K562 (cell line): ENCODE results near the gene CCDC85B. TPM values are rescaled to one million over a fixed set of nuclear protein-coding genes. Genes with fewer than 3 reads are reported as not detected.

Experiments
- HNRNPUL1 ChIP-seq: fragments of 200-400 bp; formaldehyde crosslinking; IDR thresholded peaks from 2 replicates; pipeline ENCODE4 v1.6.1; 2017; ENCODE audit warnings: low read length
- NR2C2 ChIP-seq, 2 experiments: fragments of 200-800 bp in 1 of 2; sonication (Bioruptor generic) in 1 of 2; sonication (generic) in 1 of 2; formaldehyde crosslinking in 1 of 2; IDR thresholded peaks; 2 replicates each; pipeline versions ENCODE4 v1.6.1 to v1.8.0; 2016 to 2022; ENCODE audit warnings: mild to moderate bottlenecking in 1 of 2, missing compliant biosample characterization in 1 of 2, missing genetic modification characterization in 1 of 2, missing genetic modification reagents in 1 of 2
- POLR2G ChIP-seq: fragments of 200-400 bp; formaldehyde crosslinking; IDR thresholded peaks from 2 replicates; pipeline ENCODE4 v1.6.1; 2017; ENCODE audit warnings: low read depth, mild to moderate bottlenecking, antibody characterized with exemption, low read length, moderate library complexity
- ZEB2 ChIP-seq: fragments of 450-650 bp; IDR thresholded peaks from 2 replicates; pipeline ENCODE4 v1.6.1; 2016
- ZNF212 ChIP-seq: fragments of 450-650 bp; formaldehyde crosslinking; IDR thresholded peaks from 2 replicates; pipeline ENCODE4 v1.4.0; 2020; ENCODE audit warnings: mild to moderate bottlenecking
- polyA plus RNA-seq, 8 experiments: library from polyadenylated mRNA; depleted of rRNA in 4 of 8; stranded (reverse) in 5 of 8; unstranded in 3 of 8; fragments of >200 nt; fragmentation: Nextera tagmentation in 2 of 8; fragmentation: Illumina TruSeq in 1 of 8; extraction: Ambion mirVana in 2 of 8; extraction: Trizol in 1 of 8; gene quantifications; 2 replicates each; pipeline versions ENCODE4 v1.2.1 to v1.2.3, GENCODE V29; 2011 to 2014; ENCODE audit warnings: inconsistent platforms in 1 of 8, missing spikeins in 1 of 8
- total RNA-seq, 7 experiments: library from RNA; depleted of rRNA in 6 of 7; stranded (reverse); fragments of >200 nt in 6 of 7; fragmentation: Illumina TruSeq in 2 of 7; extraction: Trizol in 2 of 7; gene quantifications; 2 replicates each; pipeline versions ENCODE4 v1.2.1 to v1.2.3, GENCODE V29; 2011 to 2021; ENCODE audit warnings: low replicate concordance in 1 of 7
- TF ChIP-seq, protein P1 (sequence below): fragments of 450-650 bp; formaldehyde crosslinking; IDR thresholded peaks from 2 replicates; pipeline ENCODE4 v1.4.0; 2022; ENCODE audit warnings: missing genetic modification characterization
- TF ChIP-seq, protein P2 (sequence below): fragments of 450-650 bp; IDR thresholded peaks from 2 replicates; pipeline ENCODE4 v1.6.1; 2016; ENCODE audit warnings: mild to moderate bottlenecking, moderate library complexity

CCDC85B gene
- total and polyA plus RNA-seq, 9 of the 15 experiments (the other 6 are each of a cell fraction or from before 2014, with no cell fraction given): 0.14 to 138 (median 6.2) TPM

- TF ChIP-seq, protein P1, sequence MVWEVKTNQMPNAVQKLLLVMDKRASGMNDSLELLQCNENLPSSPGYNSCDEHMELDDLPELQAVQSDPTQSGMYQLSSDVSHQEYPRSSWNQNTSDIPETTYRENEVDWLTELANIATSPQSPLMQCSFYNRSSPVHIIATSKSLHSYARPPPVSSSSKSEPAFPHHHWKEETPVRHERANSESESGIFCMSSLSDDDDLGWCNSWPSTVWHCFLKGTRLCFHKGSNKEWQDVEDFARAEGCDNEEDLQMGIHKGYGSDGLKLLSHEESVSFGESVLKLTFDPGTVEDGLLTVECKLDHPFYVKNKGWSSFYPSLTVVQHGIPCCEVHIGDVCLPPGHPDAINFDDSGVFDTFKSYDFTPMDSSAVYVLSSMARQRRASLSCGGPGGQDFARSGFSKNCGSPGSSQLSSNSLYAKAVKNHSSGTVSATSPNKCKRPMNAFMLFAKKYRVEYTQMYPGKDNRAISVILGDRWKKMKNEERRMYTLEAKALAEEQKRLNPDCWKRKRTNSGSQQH: no peak
- no peak for TF ChIP-seq POLR2G
- TF ChIP-seq ZEB2: no peak
- TF ChIP-seq, protein P2, sequence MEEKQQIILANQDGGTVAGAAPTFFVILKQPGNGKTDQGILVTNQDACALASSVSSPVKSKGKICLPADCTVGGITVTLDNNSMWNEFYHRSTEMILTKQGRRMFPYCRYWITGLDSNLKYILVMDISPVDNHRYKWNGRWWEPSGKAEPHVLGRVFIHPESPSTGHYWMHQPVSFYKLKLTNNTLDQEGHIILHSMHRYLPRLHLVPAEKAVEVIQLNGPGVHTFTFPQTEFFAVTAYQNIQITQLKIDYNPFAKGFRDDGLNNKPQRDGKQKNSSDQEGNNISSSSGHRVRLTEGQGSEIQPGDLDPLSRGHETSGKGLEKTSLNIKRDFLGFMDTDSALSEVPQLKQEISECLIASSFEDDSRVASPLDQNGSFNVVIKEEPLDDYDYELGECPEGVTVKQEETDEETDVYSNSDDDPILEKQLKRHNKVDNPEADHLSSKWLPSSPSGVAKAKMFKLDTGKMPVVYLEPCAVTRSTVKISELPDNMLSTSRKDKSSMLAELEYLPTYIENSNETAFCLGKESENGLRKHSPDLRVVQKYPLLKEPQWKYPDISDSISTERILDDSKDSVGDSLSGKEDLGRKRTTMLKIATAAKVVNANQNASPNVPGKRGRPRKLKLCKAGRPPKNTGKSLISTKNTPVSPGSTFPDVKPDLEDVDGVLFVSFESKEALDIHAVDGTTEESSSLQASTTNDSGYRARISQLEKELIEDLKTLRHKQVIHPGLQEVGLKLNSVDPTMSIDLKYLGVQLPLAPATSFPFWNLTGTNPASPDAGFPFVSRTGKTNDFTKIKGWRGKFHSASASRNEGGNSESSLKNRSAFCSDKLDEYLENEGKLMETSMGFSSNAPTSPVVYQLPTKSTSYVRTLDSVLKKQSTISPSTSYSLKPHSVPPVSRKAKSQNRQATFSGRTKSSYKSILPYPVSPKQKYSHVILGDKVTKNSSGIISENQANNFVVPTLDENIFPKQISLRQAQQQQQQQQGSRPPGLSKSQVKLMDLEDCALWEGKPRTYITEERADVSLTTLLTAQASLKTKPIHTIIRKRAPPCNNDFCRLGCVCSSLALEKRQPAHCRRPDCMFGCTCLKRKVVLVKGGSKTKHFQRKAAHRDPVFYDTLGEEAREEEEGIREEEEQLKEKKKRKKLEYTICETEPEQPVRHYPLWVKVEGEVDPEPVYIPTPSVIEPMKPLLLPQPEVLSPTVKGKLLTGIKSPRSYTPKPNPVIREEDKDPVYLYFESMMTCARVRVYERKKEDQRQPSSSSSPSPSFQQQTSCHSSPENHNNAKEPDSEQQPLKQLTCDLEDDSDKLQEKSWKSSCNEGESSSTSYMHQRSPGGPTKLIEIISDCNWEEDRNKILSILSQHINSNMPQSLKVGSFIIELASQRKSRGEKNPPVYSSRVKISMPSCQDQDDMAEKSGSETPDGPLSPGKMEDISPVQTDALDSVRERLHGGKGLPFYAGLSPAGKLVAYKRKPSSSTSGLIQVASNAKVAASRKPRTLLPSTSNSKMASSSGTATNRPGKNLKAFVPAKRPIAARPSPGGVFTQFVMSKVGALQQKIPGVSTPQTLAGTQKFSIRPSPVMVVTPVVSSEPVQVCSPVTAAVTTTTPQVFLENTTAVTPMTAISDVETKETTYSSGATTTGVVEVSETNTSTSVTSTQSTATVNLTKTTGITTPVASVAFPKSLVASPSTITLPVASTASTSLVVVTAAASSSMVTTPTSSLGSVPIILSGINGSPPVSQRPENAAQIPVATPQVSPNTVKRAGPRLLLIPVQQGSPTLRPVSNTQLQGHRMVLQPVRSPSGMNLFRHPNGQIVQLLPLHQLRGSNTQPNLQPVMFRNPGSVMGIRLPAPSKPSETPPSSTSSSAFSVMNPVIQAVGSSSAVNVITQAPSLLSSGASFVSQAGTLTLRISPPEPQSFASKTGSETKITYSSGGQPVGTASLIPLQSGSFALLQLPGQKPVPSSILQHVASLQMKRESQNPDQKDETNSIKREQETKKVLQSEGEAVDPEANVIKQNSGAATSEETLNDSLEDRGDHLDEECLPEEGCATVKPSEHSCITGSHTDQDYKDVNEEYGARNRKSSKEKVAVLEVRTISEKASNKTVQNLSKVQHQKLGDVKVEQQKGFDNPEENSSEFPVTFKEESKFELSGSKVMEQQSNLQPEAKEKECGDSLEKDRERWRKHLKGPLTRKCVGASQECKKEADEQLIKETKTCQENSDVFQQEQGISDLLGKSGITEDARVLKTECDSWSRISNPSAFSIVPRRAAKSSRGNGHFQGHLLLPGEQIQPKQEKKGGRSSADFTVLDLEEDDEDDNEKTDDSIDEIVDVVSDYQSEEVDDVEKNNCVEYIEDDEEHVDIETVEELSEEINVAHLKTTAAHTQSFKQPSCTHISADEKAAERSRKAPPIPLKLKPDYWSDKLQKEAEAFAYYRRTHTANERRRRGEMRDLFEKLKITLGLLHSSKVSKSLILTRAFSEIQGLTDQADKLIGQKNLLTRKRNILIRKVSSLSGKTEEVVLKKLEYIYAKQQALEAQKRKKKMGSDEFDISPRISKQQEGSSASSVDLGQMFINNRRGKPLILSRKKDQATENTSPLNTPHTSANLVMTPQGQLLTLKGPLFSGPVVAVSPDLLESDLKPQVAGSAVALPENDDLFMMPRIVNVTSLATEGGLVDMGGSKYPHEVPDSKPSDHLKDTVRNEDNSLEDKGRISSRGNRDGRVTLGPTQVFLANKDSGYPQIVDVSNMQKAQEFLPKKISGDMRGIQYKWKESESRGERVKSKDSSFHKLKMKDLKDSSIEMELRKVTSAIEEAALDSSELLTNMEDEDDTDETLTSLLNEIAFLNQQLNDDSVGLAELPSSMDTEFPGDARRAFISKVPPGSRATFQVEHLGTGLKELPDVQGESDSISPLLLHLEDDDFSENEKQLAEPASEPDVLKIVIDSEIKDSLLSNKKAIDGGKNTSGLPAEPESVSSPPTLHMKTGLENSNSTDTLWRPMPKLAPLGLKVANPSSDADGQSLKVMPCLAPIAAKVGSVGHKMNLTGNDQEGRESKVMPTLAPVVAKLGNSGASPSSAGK: no peak
- TF ChIP-seq HNRNPUL1: no peak
- TF ChIP-seq ZNF212 (CRISPR knock-in tag): no peak
- TF ChIP-seq NR2C2 (CRISPR knock-in tag; IDR thresholded peaks at IDR 0.05): no peak
- TF ChIP-seq NR2C2 (tag; IDR thresholded peaks at IDR 0.05): no peak
Measured at GRCh38 chr11:65934014-65934413, 43.5 kb downstream of the CCDC85B start (continued).
